Endothelial cell of umbilical vein (primary cell): ENCODE results near the gene CDK4.

Source experiments
- CTCF ChIP-seq, 2 donors: IDR thresholded peaks; 1 replicate in 1 of 2; 2 replicates in 1 of 2; pipeline ENCODE4 v1.5.1; 2011; ENCODE audit warnings: low read length in 2 of 2, mild to moderate bottlenecking in 2 of 2, moderate library complexity in 2 of 2, control low read depth in 1 of 2, inconsistent platforms in 1 of 2, low read depth in 1 of 2; ENCODE audit not compliant: insufficient read depth in 1 of 2; ENCODE audit errors: extremely low read depth in 1 of 2
- EZH2 ChIP-seq: IDR thresholded peaks from 2 replicates; pipeline ENCODE4 v1.6.1; 2012; ENCODE audit warnings: borderline replicate concordance, low read depth, mild to moderate bottlenecking, moderate library complexity, low read length, inconsistent platforms; ENCODE audit not compliant: severe bottlenecking
- JUN ChIP-seq: IDR thresholded peaks from 2 replicates; pipeline ENCODE4 v1.6.1; 2011; ENCODE audit warnings: borderline replicate concordance, low read depth; ENCODE audit not compliant: insufficient read length, insufficient read depth
- MAX ChIP-seq: IDR thresholded peaks from 2 replicates; pipeline ENCODE4 v1.6.1; 2011; ENCODE audit not compliant: insufficient read depth, insufficient read length
- MYC ChIP-seq: IDR thresholded peaks from one replicate; pipeline ENCODE4 v1.6.1; 2011; ENCODE audit warnings: mild to moderate bottlenecking, low read depth, low read length
- POLR2A ChIP-seq: IDR thresholded peaks from 2 replicates; pipeline ENCODE4 v1.6.1; 2012; ENCODE audit warnings: low read depth, mild to moderate bottlenecking, control low read depth, low read length
- POLR2AphosphoS5 ChIP-seq: IDR thresholded peaks from 2 replicates; pipeline ENCODE4 v1.6.1; 2012; ENCODE audit warnings: low read depth, mild to moderate bottlenecking, control low read depth, low read length, moderate library complexity; ENCODE audit not compliant: insufficient read depth

- TF ChIP-seq MYC (no peak), POLR2A (no peak), CTCF (IDR thresholded peaks at IDR 0.05; ENCODE audit: extremely low read depth in 1 of 2, insufficient read depth in 1 of 2, low read depth in 1 of 2, low read length in 2 of 2) (no peak), MAX (no peak), POLR2AphosphoS5 (no peak), JUN (no peak), EZH2 (no peak)
Measured at GRCh38 chr12:57718641-57719528, 33.2 kb downstream of the CDK4 start.
